ENCODE data around the gene PARD6B.

- no peak for TF ChIP-seq CTCF (conservative IDR thresholded peaks at IDR 0.05; ENCODE audit: low read depth, low read length)
- no peak for TF ChIP-seq POLR2A (IDR thresholded peaks at IDR 0.05; ENCODE audit: low read depth, low read length)
- TF ChIP-seq, protein P1, sequence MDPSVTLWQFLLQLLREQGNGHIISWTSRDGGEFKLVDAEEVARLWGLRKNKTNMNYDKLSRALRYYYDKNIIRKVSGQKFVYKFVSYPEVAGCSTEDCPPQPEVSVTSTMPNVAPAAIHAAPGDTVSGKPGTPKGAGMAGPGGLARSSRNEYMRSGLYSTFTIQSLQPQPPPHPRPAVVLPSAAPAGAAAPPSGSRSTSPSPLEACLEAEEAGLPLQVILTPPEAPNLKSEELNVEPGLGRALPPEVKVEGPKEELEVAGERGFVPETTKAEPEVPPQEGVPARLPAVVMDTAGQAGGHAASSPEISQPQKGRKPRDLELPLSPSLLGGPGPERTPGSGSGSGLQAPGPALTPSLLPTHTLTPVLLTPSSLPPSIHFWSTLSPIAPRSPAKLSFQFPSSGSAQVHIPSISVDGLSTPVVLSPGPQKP (IDR thresholded peaks at IDR 0.05; ENCODE audit: borderline replicate concordance, low read depth, low read length), result no peak
- no peak for TF ChIP-seq MXI1 (IDR thresholded peaks at IDR 0.05; ENCODE audit: borderline replicate concordance, low read depth, low read length)
- TF ChIP-seq RFX5 (IDR thresholded peaks at IDR 0.05; ENCODE audit: low read depth, low read length), result no peak
- no peak for TF ChIP-seq CEBPB (IDR thresholded peaks at IDR 0.05; ENCODE audit: low read depth, low read length)
- TF ChIP-seq MAFK (IDR thresholded peaks at IDR 0.05; ENCODE audit: low read depth, low read length), result no peak
- TF ChIP-seq RAD21 (IDR thresholded peaks at IDR 0.05; ENCODE audit: low read length), result no peak
- TF ChIP-seq, protein P2, sequence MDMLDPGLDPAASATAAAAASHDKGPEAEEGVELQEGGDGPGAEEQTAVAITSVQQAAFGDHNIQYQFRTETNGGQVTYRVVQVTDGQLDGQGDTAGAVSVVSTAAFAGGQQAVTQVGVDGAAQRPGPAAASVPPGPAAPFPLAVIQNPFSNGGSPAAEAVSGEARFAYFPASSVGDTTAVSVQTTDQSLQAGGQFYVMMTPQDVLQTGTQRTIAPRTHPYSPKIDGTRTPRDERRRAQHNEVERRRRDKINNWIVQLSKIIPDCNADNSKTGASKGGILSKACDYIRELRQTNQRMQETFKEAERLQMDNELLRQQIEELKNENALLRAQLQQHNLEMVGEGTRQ (IDR thresholded peaks at IDR 0.05; ENCODE audit: low read depth, low read length), result no peak
Measured at GRCh38 chr20:50805349-50805684, 73.9 kb downstream of the PARD6B start.
